Endothelial cell of hepatic sinusoid (primary cell): Measurements from ENCODE around the gene OR5AU1.
"Not testable (repeated sequence)": the region's sequence is repeated elsewhere in the genome, so short reads cannot be mapped to it uniquely, and the experiment has no call there.

ENCODE experiments used
- in situ Hi-C: cut with HindIII; loops from 2 replicates; pipeline ENCODE4 v1.10.0; 2017; ENCODE audit warnings: low sequenced_read_pairs

The OR5AU1 gene

DNA sequence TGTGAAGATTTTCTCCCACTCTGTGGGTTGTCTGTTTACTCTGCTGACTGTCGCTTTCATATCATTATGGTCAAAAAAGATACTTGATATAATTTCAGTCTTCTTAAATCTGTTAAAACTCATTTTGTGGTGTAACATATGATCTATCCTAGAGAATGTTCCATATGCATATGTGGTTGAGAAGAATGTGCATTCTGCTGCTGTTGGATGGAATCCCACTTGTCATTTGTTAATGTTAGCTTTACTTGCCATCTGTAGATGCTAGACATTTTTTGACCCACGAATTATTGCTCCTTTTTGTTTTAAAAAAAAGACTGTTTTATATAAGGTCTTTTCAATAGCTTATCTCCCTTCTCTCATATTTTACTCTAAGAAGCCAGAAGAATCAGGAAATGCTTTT is 26.3 kb upstream of the OR5AU1 start:
- in situ Hi-C loops: no loop called here

DNA sequence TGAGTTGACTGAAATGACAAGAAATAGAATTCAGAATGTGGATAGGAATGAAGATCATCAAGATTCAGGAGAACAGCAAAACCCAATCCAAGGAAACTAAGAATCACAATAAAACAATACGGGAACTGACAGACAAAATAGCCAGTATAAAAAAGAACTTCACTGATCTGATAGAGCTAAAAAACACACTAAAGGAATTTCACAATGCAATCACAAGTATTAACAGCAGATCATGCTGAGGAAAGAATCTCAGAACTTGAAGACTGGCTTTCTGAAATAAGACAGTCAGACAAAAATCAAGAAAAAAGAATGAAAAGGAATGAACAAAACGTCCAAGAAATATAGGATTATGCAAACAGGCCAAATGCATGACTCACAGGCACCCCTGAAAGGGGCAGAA is 15.3 kb upstream of the OR5AU1 start:
- in situ Hi-C loops: no loop called here

DNA sequence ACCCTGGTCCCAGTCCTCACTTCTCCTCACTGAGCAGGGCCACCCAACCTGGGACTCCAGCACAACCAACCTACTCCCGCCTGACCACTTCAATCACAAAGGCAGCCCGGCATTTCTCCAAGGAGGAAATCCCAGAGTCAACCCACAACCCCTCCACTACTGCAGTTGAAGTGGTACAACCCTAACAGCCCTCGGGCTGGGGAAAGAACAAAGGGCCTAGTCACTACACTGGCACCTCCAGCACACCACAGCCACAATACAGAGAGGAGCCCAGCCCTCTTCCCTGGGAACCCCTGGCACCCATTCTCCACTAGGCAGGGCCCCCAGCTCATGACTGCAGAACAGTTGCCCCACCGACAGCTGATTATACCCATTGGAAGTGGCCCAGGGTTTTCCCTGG is 13.7 kb upstream of the OR5AU1 start:
- in situ Hi-C loops: no loop called here

DNA sequence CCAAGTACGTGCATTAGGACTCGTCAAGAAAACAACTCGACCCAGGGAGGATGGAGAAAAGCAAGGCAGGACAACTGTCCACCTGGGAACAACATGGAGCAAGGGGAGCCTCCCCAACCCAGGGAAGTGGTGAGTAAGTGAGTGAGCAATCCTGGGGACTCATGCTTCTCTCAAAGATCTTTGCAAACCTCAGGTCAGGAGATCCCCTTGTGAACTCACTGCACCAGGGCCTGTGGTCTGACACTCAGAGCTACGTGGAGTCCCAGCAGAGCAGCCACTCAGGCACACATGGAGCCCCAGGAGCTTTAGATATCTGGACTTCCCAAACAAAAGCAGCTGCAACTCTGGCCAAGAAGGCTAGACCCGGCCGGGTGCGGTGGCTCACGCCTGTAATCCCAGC is 12.2 kb upstream of the OR5AU1 start:
- in situ Hi-C loops: no loop called here

DNA sequence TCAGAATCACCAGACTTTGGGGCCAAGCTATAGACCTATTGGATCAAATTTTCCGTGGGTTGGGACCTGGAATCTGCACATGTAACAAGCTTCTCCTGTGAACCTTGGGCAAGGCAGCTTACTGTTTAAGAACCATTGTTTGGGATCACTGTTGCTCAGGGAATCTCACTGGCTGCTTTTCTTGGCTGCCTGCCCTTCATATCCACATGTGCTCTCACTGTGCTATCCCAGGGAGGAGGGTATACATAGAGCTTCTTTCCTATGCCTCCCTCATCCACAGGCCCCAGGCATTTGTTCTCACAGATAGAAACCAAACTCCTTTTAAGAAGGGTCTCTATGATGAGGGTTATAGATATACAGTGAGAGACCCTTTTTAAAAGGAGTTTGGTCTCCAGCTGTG is 9.8 kb upstream of the OR5AU1 start:
- in situ Hi-C loops: not testable (repeated sequence)

DNA sequence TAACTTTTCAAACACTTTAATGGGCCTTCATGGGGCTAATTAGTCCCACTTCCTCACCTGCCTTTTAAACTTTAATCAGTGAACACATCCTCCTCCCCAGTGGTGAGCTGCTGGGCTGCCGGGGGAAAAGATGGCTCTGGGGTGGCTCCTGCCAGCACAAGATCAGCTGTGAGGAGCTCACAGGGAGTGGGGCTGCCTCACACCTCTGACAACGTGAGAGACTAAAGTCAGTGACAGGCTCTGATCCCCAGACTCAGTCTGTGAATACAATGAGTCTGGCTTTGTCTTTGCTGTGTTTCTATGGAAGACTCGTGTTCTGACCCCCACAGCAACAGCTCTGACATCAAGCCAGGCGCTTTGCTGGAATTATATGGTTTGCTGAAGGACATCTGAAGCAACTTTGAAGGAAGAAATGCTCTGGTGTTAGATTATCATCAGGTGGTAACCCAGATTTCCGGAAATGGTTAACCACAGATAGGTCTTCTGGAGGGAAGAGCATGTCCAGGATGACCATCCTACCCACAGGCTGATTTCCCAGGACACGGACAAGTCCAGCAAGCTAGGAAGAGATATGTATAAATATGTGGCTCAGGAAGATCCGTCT is 9.2 kb upstream of the OR5AU1 start:
- in situ Hi-C loops: not testable (repeated sequence)

DNA sequence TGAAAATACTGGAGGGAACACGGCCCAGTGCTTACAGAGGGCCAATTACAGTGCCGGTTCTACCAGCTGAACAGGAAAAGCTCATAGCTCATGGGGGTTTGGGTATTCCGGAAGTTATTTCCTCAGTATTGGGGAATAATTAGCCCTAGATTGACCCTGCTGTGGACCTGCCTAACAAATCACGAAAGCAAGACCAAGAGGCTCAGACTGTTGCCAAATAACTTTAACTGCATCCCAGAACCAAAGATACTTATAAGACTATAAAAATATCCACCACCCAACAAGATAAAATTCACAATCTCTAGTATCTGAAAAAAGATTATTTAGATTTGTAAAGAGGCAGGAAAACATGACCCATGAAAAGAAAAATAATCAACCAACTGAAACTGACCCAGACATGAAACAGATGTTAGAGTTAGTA is 8.0 kb upstream of the OR5AU1 start:
- in situ Hi-C loops: no loop called here

DNA sequence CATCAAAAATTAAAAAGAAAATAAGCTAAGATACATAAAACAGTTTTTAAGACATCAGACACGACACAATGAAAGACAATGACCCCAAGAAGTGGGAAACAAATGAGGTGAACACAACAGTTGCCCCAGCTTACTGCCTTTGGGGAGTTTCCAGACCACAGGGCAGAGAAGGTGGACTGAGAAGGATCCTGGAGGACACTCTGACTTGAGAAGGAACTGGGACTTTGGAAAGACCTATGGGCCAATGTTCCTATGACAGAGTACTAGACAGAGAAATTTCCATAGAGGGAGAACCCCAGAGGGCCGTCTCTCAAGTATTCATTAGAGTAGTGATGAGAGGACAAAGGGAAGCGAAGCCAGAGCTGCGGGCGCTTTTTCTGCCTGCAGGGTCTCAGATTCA is 6.2 kb upstream of the OR5AU1 start:
- in situ Hi-C loops: no loop called here

DNA sequence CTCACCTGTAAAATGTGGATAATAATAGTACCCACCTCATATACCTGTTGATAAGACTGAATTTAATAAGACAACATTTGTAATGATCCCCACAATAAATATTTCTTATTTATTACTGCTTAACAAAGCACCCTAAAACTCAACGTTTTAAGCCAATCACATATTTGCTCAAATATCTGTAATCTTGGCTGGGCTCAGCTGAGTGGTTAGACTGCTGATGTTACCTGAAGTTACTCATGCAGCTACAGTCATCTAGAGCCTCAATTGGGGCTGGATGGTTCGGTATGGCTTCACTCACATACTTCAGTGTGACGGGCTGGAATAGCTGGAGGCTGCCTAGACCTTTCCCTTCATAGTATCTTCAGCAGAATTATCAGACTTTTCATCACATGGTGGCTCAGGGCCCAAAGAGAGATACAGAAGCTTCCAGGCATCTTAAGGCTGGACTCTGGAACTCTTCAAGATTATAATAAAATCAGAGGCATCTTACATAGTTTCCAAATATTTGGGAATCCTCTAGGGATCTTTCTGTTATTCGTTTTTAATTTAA is 4.3 kb upstream of the OR5AU1 start:
- in situ Hi-C loops: no loop called here

DNA sequence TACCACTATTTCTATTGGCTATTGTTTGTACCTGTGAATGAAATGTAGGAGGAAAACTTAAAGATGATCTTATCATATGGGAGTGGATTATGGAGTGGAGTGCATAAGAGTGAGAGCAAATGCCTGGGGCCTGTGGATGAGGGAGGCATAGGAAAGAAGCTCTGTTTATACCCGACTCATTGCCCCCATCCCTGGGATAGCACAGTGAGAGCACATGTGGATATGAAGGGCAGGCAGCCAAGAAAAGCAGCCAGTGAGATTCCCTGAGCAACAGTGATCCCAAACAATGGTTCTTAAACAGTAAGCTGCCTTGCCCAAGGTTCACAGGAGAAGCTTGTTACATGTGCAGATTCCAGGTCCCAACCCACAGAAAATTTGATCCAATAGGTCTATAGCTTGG is 2.3 kb upstream of the OR5AU1 start:
- in situ Hi-C loops: not testable (repeated sequence)

DNA sequence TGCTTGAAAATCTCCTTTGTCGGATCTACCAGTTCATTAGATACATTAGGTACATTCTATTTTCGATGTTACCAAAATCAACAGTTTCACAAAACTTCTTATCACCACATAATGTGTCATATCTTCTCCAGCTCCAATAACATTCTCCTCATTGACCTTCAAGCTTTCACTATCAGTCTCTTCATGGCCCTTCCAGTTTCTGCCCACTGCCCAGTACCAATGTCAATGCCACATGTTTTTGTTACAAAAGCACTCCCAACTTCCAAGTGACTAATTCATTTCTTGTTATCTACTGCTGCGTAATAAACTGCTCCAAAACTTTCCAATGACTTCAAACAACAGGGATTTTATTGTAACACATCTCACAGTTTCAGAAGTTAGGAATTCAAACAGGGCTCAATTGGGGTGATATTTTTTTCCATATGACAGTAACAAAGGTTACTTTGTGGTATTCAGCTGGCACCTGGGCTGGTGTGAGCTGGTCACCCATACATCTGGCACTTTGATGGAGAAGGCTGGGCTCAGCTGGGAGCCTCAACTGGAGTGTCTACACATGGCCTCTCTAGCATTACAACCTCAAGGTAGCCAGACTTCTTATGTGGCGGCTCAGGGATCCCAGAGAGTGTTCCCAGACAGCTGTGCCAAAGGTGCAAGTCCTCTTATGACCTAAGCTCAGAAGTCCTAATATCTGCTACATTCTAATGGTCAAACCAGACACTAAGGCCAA is 6.1 kb downstream of the OR5AU1 start:
- in situ Hi-C loops: no loop called here

DNA sequence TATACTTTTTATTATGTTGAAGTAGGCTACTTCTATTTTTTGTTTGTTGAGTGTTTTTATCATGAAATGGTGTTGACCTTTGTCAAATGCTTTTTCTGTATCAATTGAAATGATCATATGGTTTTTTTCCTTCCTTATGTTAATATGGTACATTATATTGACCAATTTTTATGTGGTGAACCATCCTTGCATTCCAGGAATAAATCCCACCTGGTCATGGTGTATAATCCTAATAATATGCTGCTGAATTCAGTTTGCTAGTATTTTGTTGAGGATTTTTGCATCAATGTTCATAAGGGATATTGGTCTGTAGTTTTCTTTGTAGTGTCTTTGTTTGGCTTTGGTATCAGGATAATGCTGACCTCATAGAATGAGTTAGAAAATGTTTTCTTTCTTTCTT is 10.4 kb downstream of the OR5AU1 start:
- in situ Hi-C loops: no loop called here

DNA sequence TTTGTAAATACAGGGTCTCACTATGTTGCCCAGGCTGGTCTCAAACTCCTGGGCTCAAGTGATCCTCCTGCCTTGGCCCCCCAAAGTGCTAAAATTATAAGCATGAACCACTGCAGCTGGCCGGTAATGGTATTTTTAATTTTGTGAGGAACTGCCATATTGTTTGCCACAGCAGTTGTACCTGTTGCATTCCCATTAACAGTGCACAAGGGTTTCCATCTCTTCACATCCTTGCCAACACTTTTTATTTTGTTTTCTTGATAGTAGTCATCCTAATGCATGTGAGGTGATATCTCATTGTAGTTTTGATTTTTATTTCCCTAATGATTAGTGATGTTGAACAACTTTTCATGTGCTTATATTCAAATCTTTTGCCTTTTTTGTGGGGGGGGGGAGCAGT is 13.5 kb downstream of the OR5AU1 start:
- in situ Hi-C loops: no loop called here

DNA sequence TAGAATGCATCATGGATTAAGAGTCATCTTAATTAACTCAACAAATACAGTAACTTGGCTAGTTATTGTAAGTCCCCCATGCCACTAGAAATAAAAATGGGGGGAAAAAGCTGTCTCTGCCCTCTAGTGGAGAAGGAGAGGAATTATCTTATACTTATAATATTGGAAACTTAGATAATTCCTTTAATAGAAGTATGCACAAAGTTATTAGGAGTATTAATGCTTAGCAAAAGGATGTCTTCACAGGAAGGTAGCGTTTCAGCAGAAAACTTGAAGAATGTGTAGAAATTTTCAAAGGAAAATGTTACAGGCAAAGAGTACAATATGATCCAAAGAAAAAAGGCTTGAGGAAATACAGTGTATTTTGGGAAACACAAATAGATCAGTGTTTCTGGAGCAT is 19.8 kb downstream of the OR5AU1 start:
- in situ Hi-C loops: no loop called here

DNA sequence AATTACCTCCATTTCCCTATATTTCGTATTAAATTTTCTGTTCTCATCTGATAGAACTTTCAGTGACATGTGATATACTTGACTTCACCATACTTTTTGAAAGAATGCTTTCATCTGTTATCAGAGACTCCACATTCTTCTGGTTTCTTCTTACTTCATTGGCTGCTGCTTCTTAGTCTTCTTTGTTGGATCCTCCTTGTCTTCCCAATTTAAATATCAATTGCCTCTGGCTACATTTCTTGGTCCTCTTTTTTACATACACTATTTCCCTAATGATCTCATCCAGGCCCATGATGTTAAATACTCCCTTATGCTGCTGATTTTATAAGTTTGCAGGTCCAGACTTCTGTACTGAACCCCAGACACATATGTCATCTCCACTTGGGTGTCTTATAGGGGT is 22.0 kb downstream of the OR5AU1 start:
- in situ Hi-C loops: no loop called here

DNA sequence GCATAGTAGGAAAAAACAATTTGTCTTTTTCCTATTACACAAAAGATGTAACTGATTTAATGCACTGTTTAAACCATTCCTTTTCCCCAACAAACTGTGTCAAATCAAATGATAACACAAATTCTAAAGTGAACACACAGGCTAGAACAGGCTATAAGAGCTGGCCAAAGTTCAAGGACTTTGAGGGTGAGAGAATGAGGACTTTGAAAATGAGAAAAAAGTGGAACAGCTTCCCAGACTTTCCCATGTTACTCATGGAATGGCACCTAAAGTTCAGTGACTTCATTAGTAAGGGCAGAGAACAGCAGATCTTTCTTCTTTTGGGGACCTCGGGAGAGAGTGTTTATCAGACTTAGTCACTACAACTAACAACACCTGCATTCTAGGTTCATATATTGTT is 32.4 kb downstream of the OR5AU1 start:
- in situ Hi-C loops: no loop called here

DNA sequence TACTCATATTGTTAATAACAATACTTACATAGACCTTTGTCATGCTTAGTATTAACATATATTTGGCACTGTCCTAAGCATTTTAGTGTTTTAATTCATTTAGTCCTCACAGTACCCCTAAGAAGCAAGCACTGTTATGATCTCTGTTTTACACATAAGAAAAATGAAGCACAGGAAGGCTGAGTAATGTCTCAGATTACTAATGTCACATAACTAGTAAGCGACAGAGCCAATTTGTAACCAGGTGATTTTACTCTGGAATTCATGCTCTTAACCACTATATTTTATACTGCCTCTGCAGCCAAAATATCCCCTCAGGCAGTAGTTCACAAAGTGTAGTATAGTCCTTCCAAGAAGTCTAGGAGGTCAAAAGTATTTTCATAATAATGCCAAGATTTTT is 34.7 kb downstream of the OR5AU1 start:
- in situ Hi-C loops: no loop called here

DNA sequence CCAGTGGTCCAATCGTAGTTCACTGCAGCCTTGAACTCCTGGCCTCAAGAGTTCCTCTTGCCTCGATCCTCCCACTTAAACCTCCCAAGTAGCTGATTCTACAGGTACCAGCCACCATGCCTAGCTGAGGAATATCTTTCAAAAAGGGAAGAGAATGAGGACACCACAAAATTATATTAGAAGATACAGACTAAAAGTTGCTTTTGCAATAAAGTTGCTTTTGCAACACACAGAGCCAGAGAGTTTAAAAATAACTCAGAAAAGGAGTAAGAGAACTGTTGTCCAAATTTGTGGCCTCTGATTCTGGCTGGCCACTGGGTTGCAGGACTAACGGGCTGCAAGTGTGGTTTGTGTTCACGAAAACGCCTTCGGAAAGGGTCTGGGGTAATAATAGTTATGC is 35.2 kb downstream of the OR5AU1 start:
- in situ Hi-C loops: no loop called here

DNA sequence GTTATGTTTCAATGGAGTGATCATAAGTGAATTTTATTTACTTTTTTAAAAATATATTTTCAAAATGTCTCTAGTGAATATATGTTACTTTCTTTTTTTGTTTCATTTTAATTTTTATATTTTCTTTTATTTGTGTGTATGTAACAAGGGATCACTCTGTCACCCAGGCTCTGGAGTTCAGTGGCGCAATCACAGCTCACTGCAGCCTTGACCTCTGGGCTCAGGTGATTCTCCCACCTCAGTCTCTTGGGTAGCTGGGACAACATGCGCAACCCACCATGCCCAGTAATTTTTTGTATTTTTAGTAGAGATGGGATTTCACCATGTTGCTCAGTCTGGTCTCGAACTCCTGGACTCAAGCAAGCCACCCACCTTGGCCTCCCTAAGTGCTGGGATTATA is 36.9 kb downstream of the OR5AU1 start:
- in situ Hi-C loops: no loop called here

DNA sequence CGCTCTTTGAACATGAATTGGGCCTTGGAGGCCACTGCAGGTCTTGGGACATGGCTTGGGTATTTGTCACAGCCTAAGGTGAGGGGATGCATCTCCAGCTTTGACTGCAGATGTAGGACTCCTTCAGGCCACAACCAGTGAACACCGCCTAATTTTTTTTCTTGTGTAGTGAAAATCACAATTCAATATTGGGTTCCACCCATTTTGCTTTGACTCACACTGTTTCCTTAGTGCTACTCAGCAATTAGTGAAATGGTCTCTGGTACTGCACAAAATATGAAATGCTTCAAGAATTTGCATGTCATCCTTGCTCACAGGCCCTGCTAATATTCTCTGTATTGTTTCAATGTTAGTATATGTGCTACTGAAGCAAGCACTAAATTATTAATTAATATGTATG is 42.5 kb downstream of the OR5AU1 start:
- in situ Hi-C loops: no loop called here

DNA sequence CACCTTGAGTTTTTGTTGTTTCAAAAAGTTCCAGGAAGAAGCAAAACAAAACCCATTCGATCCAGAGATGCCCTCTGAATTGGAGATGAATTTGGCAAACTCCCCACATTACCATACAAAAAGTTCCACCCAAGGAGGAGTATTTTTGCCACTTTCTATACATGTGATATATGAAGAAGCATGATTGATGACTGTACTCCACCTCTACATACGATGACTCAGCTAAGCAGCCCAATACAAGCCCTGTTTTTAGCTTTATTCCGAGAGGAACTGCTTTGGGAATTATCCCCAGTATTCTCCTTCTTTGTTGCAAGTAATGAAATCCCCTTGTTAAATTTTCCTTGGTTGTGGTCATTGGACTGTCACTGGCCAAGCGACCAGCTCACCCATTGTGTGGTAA is 43.6 kb downstream of the OR5AU1 start:
- in situ Hi-C loops: no loop called here

DNA sequence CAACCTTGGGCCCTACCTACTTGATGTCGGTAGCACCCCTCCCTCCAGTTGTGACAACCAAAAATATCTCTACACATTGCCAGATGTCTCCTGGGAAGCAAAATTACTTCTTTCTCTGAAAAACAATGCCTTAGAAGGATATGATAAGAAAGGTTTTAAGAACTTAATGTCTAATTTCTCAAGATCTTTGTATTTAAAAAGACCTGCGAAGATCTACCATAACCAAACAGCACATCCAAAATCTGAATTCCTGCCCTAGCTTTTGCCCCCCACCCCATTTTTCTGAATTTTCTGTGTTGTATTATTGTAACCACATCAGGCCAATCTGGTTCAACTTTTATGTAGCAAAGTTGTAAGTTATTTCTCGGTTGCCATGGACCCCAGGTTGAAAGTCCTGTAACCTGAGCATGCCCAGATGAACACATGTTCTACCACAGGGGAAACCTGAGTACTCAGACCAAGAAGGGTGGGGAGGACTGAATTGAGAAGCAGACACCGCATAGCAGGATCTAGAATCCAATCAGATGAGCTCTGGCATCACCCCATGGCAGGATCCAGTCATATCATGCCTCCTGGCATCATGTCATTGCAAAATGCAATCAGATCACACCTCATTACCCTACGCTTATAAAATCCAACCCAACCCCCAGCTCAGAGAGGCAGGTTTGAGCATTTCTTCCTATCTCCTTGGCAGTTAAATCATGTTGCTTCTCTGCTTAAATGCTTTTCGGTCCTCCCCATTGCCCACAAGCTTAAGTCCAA is 46.3 kb downstream of the OR5AU1 start:
- in situ Hi-C loops: loop anchor here (5.0 kb wide), 1 partner anchor 67 kb away; the partner anchor contains the start of gene RNASE7
